C4-2B (cell line): ENCODE results near the gene RXRA.

Experiments
- H3K27ac ChIP-seq: fragments of 450-650 bp; 2 replicates; pipeline ENCODE4 v1.5.1; 2017
- CTCF ChIP-seq: fragments of 450-650 bp; conservative IDR thresholded peaks from 2 replicates; pipeline ENCODE4 v1.5.1; 2017; ENCODE audit warnings: mild to moderate bottlenecking
- ZFX ChIP-seq: fragments of 450-650 bp; IDR thresholded peaks from 2 replicates; pipeline ENCODE4 v1.6.1; 2017

The RXRA gene

GRCh38 chr9:134298000-134298399 is 28.3 kb upstream of the RXRA start:
- no peak for TF ChIP-seq ZFX
- no peak for TF ChIP-seq CTCF
- H3K27ac ChIP-seq = no peak overlapping the region

- no peak for TF ChIP-seq CTCF
- TF ChIP-seq ZFX = no peak
- peak overlapping the region; percentile 38 for H3K27ac ChIP-seq
These were observed 27.2 kb upstream of the RXRA start for GRCh38 chr9:134299068-134299467.

GRCh38 chr9:134299883-134300282 is 26.4 kb upstream of the RXRA start:
- TF ChIP-seq CTCF (no peak), ZFX (no peak)
- peak overlapping the region; percentile 38 for H3K27ac ChIP-seq

GRCh38 chr9:134301387-134302129 is 24.7 kb upstream of the RXRA start:
- no peak overlapping the region for H3K27ac ChIP-seq
- TF ChIP-seq CTCF = no peak
- TF ChIP-seq ZFX = no peak

GRCh38 chr9:134302130-134302817 is 24.0 kb upstream of the RXRA start:
- no peak overlapping the region for H3K27ac ChIP-seq
- TF ChIP-seq CTCF = no peak
- no peak for TF ChIP-seq ZFX

GRCh38 chr9:134303601-134304000 is 22.7 kb upstream of the RXRA start:
- TF ChIP-seq CTCF (no peak), ZFX (no peak)
- no peak overlapping the region for H3K27ac ChIP-seq

- H3K27ac ChIP-seq = no peak overlapping the region
These were observed 22.0 kb upstream of the RXRA start for GRCh38 chr9:134304261-134304660.

More at GRCh38 chr9:134304261-134304660, 22.0 kb upstream of the RXRA start:
- TF ChIP-seq CTCF = no peak
- TF ChIP-seq ZFX = no peak
